Fibroblast of lung (primary cell): Measurements from ENCODE around the gene PPP4R4. TPM values are rescaled to one million over a fixed set of nuclear protein-coding genes. Genes with fewer than 3 reads are reported as not detected.
"Not testable (repeated sequence)": the region's sequence is repeated elsewhere in the genome, so short reads cannot be mapped to it uniquely, and the experiment has no call there.

Source experiments
- DNase-seq, 2 donors: peaks; one replicate each; pipeline versions ENCODE4 v3.0.0 to v3.0.0-alpha.2; 2010; ENCODE audit warnings: low read depth in 2 of 2
- H2AFZ ChIP-seq: 2 replicates; pipeline ENCODE4 v1.5.1; 2012; ENCODE audit warnings: low read length, control low read depth, inconsistent platforms
- H3K27ac ChIP-seq: 2 replicates; pipeline ENCODE4 v1.5.1; 2011; ENCODE audit warnings: low read length, control low read depth; ENCODE audit not compliant: insufficient read depth
- H3K27me3 ChIP-seq: 2 replicates; pipeline ENCODE4 v1.5.1; 2011; ENCODE audit warnings: mild to moderate bottlenecking, low read length; ENCODE audit not compliant: control insufficient read depth, insufficient read depth
- H3K36me3 ChIP-seq: 2 replicates; pipeline ENCODE4 v1.5.1; 2011; ENCODE audit warnings: low read length; ENCODE audit not compliant: control insufficient read depth, insufficient read depth
- H3K4me1 ChIP-seq: 2 replicates; pipeline ENCODE4 v1.5.1; 2011; ENCODE audit warnings: low read length; ENCODE audit not compliant: control insufficient read depth, insufficient read depth; ENCODE audit errors: extremely low read depth
- H3K4me2 ChIP-seq: 2 replicates; pipeline ENCODE4 v1.5.1; 2011; ENCODE audit warnings: low read length, control low read depth; ENCODE audit not compliant: insufficient read depth; ENCODE audit errors: extremely low read depth
- H3K4me3 ChIP-seq, 4 experiments: fragments of 200-600 bp in 1 of 4; sonication (generic) in 1 of 4; replicated peaks in 1 of 4; 2 replicates each; pipeline ENCODE4 v1.5.1; 2011 to 2016; ENCODE audit warnings: low read length in 4 of 4, low read depth in 3 of 4, mild to moderate bottlenecking in 3 of 4, control low read depth in 2 of 4, inconsistent platforms in 1 of 4, mixed read lengths in 1 of 4; ENCODE audit not compliant: insufficient read depth in 1 of 4; ENCODE audit errors: control extremely low read depth in 1 of 4
- H3K79me2 ChIP-seq: 2 replicates; pipeline ENCODE4 v1.5.1; 2012; ENCODE audit warnings: mild to moderate bottlenecking, low read length, inconsistent platforms; ENCODE audit not compliant: control insufficient read depth, insufficient read depth
- H3K9ac ChIP-seq: 2 replicates; pipeline ENCODE4 v1.5.1; 2011; ENCODE audit warnings: mild to moderate bottlenecking, low read length, control low read depth; ENCODE audit not compliant: insufficient read depth
- H3K9me3 ChIP-seq: 2 replicates; pipeline ENCODE4 v1.5.1; 2012; ENCODE audit warnings: low read depth, low read length; ENCODE audit not compliant: control insufficient read depth, insufficient read depth
- H4K20me1 ChIP-seq: 2 replicates; pipeline ENCODE4 v1.5.1; 2011; ENCODE audit warnings: low read length; ENCODE audit not compliant: control insufficient read depth, insufficient read depth; ENCODE audit errors: extremely low read depth
- CTCF ChIP-seq, 2 donors: IDR thresholded peaks in 1 of 2; conservative IDR thresholded peaks in 1 of 2; 1 replicate in 1 of 2; 2 replicates in 1 of 2; pipeline ENCODE4 v1.5.1; 2011 to 2012; ENCODE audit warnings: low read length in 2 of 2, control low read depth in 1 of 2, inconsistent platforms in 1 of 2, low read depth in 1 of 2, mild to moderate bottlenecking in 1 of 2
- EZH2 ChIP-seq: IDR thresholded peaks from 2 replicates; pipeline ENCODE4 v1.5.1; 2012; ENCODE audit warnings: low read length, control low read depth, mild to moderate bottlenecking; ENCODE audit errors: missing control alignments
- polyA plus RNA-seq, 2 donors: library from polyadenylated mRNA; depleted of rRNA in 1 of 2; stranded (reverse) in 1 of 2; unstranded in 1 of 2; fragments of >200 nt; gene quantifications; 2 replicates each; pipeline ENCODE4 v1.2.1, GENCODE V29; 2011 to 2012; ENCODE audit warnings: missing spikeins in 1 of 2
- total RNA-seq: library from RNA; depleted of rRNA; stranded (reverse); fragments of >200 nt; gene quantifications from 2 replicates; pipeline ENCODE4 v1.2.1, GENCODE V29; 2014

The PPP4R4 gene
- total and polyA plus RNA-seq, 2 donors (not counting 1 experiment from before 2014, with no cell fraction given), result 0.35 to 0.99 TPM

- no peak overlapping the region for H3K4me3 ChIP-seq
- no peaks in the 10 kb centered on the region for H3K4me1 ChIP-seq
- H3K27me3 ChIP-seq, result no peaks in the 10 kb centered on the region
- H2AFZ ChIP-seq, result no peak overlapping the region
- no peaks in the 10 kb centered on the region for H3K79me2 ChIP-seq
- no peaks in the 10 kb centered on the region for H4K20me1 ChIP-seq
- no peak overlapping the region for H3K9ac ChIP-seq
- no peaks in the 10 kb centered on the region for H3K36me3 ChIP-seq
- no peaks in the 10 kb centered on the region for H3K9me3 ChIP-seq
- no peak overlapping the region for H3K4me2 ChIP-seq
- TF ChIP-seq CTCF (conservative IDR thresholded peaks at IDR 0.05 in 1 of 2, IDR thresholded peaks at IDR 0.05 in 1 of 2; ENCODE audit: low read depth in 1 of 2, low read length in 2 of 2), result no peak
- TF ChIP-seq EZH2, result no peak
- no peak overlapping the region for H3K27ac ChIP-seq
- DNase-seq, result no peak
Measured at GRCh38 chr14:94293578-94293924, 119.4 kb downstream of the PPP4R4 start.

- H3K9ac ChIP-seq, result no peak overlapping the region
- H3K4me1 ChIP-seq, result no peaks in the 10 kb centered on the region
- no peak overlapping the region for H3K4me2 ChIP-seq
- H3K27ac ChIP-seq, result no peak overlapping the region
- no peak for DNase-seq
- no peak overlapping the region for H3K4me3 ChIP-seq
- no peaks in the 10 kb centered on the region for H4K20me1 ChIP-seq
- no peaks in the 10 kb centered on the region for H3K36me3 ChIP-seq
- no peaks in the 10 kb centered on the region for H3K79me2 ChIP-seq
- no peak for TF ChIP-seq EZH2
- no peak for TF ChIP-seq CTCF (conservative IDR thresholded peaks at IDR 0.05 in 1 of 2, IDR thresholded peaks at IDR 0.05 in 1 of 2; ENCODE audit: low read depth in 1 of 2, low read length in 2 of 2)
- H2AFZ ChIP-seq, result no peak overlapping the region
- no peaks in the 10 kb centered on the region for H3K27me3 ChIP-seq
- no peaks in the 10 kb centered on the region for H3K9me3 ChIP-seq
Measured at GRCh38 chr14:94295360-94296180, 121.4 kb downstream of the PPP4R4 start.

- DNase-seq, H3K4me2 ChIP-seq, H3K27ac ChIP-seq, H3K4me1 ChIP-seq, H3K4me3 ChIP-seq, H3K9me3 ChIP-seq, H3K9ac ChIP-seq, H3K36me3 ChIP-seq, H3K79me2 ChIP-seq, H2AFZ ChIP-seq, H3K27me3 ChIP-seq, H4K20me1 ChIP-seq: not testable (repeated sequence)
Measured at GRCh38 chr14:94296181-94296545, 122.0 kb downstream of the PPP4R4 start.
